ENCODE data around the gene DUSP15.

Gene DUSP15

DNA sequence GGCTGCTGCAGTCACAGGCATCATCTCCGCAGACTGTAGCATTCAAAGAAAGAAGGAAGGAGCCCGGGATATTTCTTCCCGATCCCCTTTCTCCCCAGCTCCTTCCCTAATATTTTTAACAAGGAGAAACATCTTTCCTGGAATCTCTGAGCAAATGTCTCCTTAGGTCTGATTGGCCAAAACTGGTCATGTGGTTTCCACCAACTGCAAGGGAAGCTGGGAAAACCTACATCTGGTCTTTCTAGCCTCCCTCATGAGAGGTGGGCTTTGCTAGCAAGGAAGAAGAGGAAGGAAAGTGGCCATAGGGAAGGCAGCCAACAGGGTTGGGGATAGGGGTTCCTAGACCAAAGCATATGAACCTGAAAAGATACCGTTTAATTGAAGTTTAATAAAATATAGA lies 46.4 kb upstream of the DUSP15 start:
- Histone ChIP-seq H3K9ac (no peak overlapping the region), H4K20me1 (ENCODE audit: insufficient read depth) (no peaks in the 10 kb centered on the region), H3K4me1 (ENCODE audit: low read depth, poor library complexity, severe bottlenecking) (no peaks in the 10 kb centered on the region), H3K27ac (no peak overlapping the region), H3K4me2 (no peak overlapping the region), H3K27me3 (ENCODE audit: insufficient read depth, low read depth) (no peaks in the 10 kb centered on the region; the same call in 1 of the 2 replicates), H3K36me3 (ENCODE audit: insufficient read depth) (no peaks in the 10 kb centered on the region), H3K4me3 (IDR thresholded peaks at IDR 0.05; ENCODE audit: insufficient read depth, low read depth, low read length) (no peak overlapping the region), H3K79me2 (ENCODE audit: insufficient read depth, low read depth) (no peaks in the 10 kb centered on the region), H2AFZ (ENCODE audit: low read depth) (no peak overlapping the region)
- no peak for TF ChIP-seq CTCF (conservative IDR thresholded peaks at IDR 0.05; ENCODE audit: low read depth, low read length)

GRCh38 chr20:31915491-31916280 lies 45.4 kb upstream of the DUSP15 start:
- no peaks in the 10 kb centered on the region for H3K79me2 ChIP-seq (ENCODE audit: insufficient read depth, low read depth)
- no peak overlapping the region for H3K4me2 ChIP-seq
- H3K27ac ChIP-seq: no peak overlapping the region
- H3K27me3 ChIP-seq (ENCODE audit: insufficient read depth, low read depth): no peaks in the 10 kb centered on the region; the same call in 1 of the 2 replicates
- no peak overlapping the region for H2AFZ ChIP-seq (ENCODE audit: low read depth)
- no peak for TF ChIP-seq CTCF (conservative IDR thresholded peaks at IDR 0.05; ENCODE audit: low read depth, low read length)
- H3K4me1 ChIP-seq (ENCODE audit: low read depth, poor library complexity, severe bottlenecking): no peaks in the 10 kb centered on the region
- H3K4me3 ChIP-seq (IDR thresholded peaks at IDR 0.05; ENCODE audit: insufficient read depth, low read depth, low read length): no peak overlapping the region
- no peaks in the 10 kb centered on the region for H3K36me3 ChIP-seq (ENCODE audit: insufficient read depth)
- no peaks in the 10 kb centered on the region for H4K20me1 ChIP-seq (ENCODE audit: insufficient read depth)
- H3K9ac ChIP-seq: no peak overlapping the region

GRCh38 chr20:31914170-31914569 lies 43.8 kb upstream of the DUSP15 start:
- no peak for TF ChIP-seq CTCF (conservative IDR thresholded peaks at IDR 0.05; ENCODE audit: low read depth, low read length)
- Histone ChIP-seq H4K20me1 (ENCODE audit: insufficient read depth) (no peaks in the 10 kb centered on the region), H3K27ac (no peak overlapping the region), H3K4me2 (no peak overlapping the region), H3K27me3 (ENCODE audit: insufficient read depth, low read depth) (no peaks in the 10 kb centered on the region; the same call in 1 of the 2 replicates), H3K79me2 (ENCODE audit: insufficient read depth, low read depth) (no peaks in the 10 kb centered on the region), H3K36me3 (ENCODE audit: insufficient read depth) (no peaks in the 10 kb centered on the region), H3K4me1 (ENCODE audit: low read depth, poor library complexity, severe bottlenecking) (no peaks in the 10 kb centered on the region), H2AFZ (ENCODE audit: low read depth) (no peak overlapping the region), H3K9ac (no peak overlapping the region), H3K4me3 (IDR thresholded peaks at IDR 0.05; ENCODE audit: insufficient read depth, low read depth, low read length) (no peak overlapping the region)

- no peaks in the 10 kb centered on the region for H3K4me1 ChIP-seq (ENCODE audit: low read depth, poor library complexity, severe bottlenecking)
- H2AFZ ChIP-seq (ENCODE audit: low read depth): no peak overlapping the region
- H3K9ac ChIP-seq: no peak overlapping the region
- no peaks in the 10 kb centered on the region; the same call in 1 of the 2 replicates for H3K27me3 ChIP-seq (ENCODE audit: insufficient read depth, low read depth)
- H3K36me3 ChIP-seq (ENCODE audit: insufficient read depth): no peaks in the 10 kb centered on the region
- H3K4me2 ChIP-seq: no peak overlapping the region
- no peak for TF ChIP-seq CTCF (conservative IDR thresholded peaks at IDR 0.05; ENCODE audit: low read depth, low read length)
- no peak overlapping the region for H3K4me3 ChIP-seq (IDR thresholded peaks at IDR 0.05; ENCODE audit: insufficient read depth, low read depth, low read length)
- no peaks in the 10 kb centered on the region for H3K79me2 ChIP-seq (ENCODE audit: insufficient read depth, low read depth)
- H4K20me1 ChIP-seq (ENCODE audit: insufficient read depth): no peaks in the 10 kb centered on the region
- H3K27ac ChIP-seq: no peak overlapping the region
Observed at GRCh38 chr20:31913431-31914157, 43.3 kb upstream of the DUSP15 start.
